Omental fat pad (tissue), 4 donors: ENCODE data around the gene WNT7A. TPM values are rescaled to one million over a fixed set of nuclear protein-coding genes. Genes with fewer than 3 reads are reported as not detected.

Source experiments
- ATAC-seq: fragments of 150-250 bp; one replicate; pipeline ENCODE4 v1.9.1; 2016; ENCODE audit warnings: mild to moderate bottlenecking, moderate library complexity; ENCODE audit not compliant: low FRiP score
- DNase-seq: peaks from one replicate; pipeline ENCODE4 v3.0.0-alpha.2; 2019; ENCODE audit warnings: low spot score
- CTCF ChIP-seq, 3 donors: fragments of 450-650 bp; IDR thresholded peaks; one replicate each; pipeline ENCODE4 v1.5.1; 2016 to 2017; ENCODE audit warnings: antibody characterized with exemption in 3 of 3, mild to moderate bottlenecking in 3 of 3, moderate library complexity in 2 of 3
- total RNA-seq, 4 donors: library from RNA; depleted of rRNA; stranded (reverse); fragments of >200 nt; gene quantifications; one replicate each; pipeline ENCODE4 v1.1.0, GENCODE V29; 2016

WNT7A gene
- total RNA-seq, 4 donors from 2014 or later = not detected

- TF ChIP-seq CTCF (IDR thresholded peaks at IDR 0.05) = no peak
- no peak for DNase-seq
- ATAC-seq = no peak
Observed at GRCh38 chr3:13870902-13871301, 9.0 kb downstream of the WNT7A start.

GRCh38 chr3:13869761-13870343 lies 10.0 kb downstream of the WNT7A start:
- no peak for DNase-seq
- no peak for ATAC-seq
- no peak for TF ChIP-seq CTCF (IDR thresholded peaks at IDR 0.05)

- ATAC-seq (no peak), DNase-seq (no peak)
- no peak for TF ChIP-seq CTCF (IDR thresholded peaks at IDR 0.05)
Observed at GRCh38 chr3:13868844-13869724, 10.8 kb downstream of the WNT7A start.

GRCh38 chr3:13867732-13868131 lies 12.1 kb downstream of the WNT7A start:
- ATAC-seq = no peak
- no peak for TF ChIP-seq CTCF (IDR thresholded peaks at IDR 0.05)
- DNase-seq = no peak

GRCh38 chr3:13866041-13866965 lies 13.6 kb downstream of the WNT7A start:
- no peak for ATAC-seq
- no peak for DNase-seq
- TF ChIP-seq CTCF (IDR thresholded peaks at IDR 0.05) = no peak

GRCh38 chr3:13865581-13865980 lies 14.3 kb downstream of the WNT7A start:
- no peak for TF ChIP-seq CTCF (IDR thresholded peaks at IDR 0.05)
- no peak for ATAC-seq
- no peak for DNase-seq
